GM23338 (cell line): ENCODE results near the gene TPGS1. TPM values are rescaled to one million over a fixed set of nuclear protein-coding genes. Genes with fewer than 3 reads are reported as not detected.

Experiments
- ATAC-seq: fragments of 200-7000 bp; cut with Tn5 transposase; 3 replicates; pipeline ENCODE4 v1.9.1; 2020
- DNase-seq: peaks from one replicate; pipeline ENCODE4 v3.0.0-alpha.2; 2015; ENCODE audit warnings: low spot score
- H2AFZ ChIP-seq: fragments of 200-600 bp; sonication (generic); 2 replicates; pipeline ENCODE4 v1.8.0; 2016; ENCODE audit warnings: antibody characterized with exemption, mild to moderate bottlenecking, moderate library complexity
- H3F3A ChIP-seq: fragments of 200-600 bp; sonication (generic); replicated peaks from 2 replicates; pipeline ENCODE4 v1.8.0; 2017; ENCODE audit warnings: antibody characterized with exemption, mixed run types, low read depth
- H3K27ac ChIP-seq: fragments of 200-600 bp; sonication (generic); 2 replicates; pipeline ENCODE4 v1.6.1; 2016; ENCODE audit warnings: low read depth
- H3K27me3 ChIP-seq: fragments of 200-600 bp; sonication (generic); 2 replicates; pipeline ENCODE4 v1.8.0; 2016; ENCODE audit warnings: mild to moderate bottlenecking, mixed run types, moderate library complexity; ENCODE audit not compliant: insufficient read depth
- H3K36me3 ChIP-seq: fragments of 200-600 bp; sonication (generic); 2 replicates; pipeline ENCODE4 v1.8.0; 2016; ENCODE audit warnings: mild to moderate bottlenecking; ENCODE audit not compliant: insufficient read depth
- H3K4me1 ChIP-seq: fragments of 200-600 bp; sonication (generic); 2 replicates; pipeline ENCODE4 v1.8.0; 2016; ENCODE audit warnings: mild to moderate bottlenecking, moderate library complexity; ENCODE audit not compliant: insufficient read depth
- H3K4me2 ChIP-seq: fragments of 200-600 bp; sonication (generic); 2 replicates; pipeline ENCODE4 v1.7.1; 2017; ENCODE audit warnings: mixed run types
- H3K4me3 ChIP-seq: fragments of 200-600 bp; sonication (generic); 2 replicates; pipeline ENCODE4 v1.6.1; 2016; ENCODE audit warnings: mixed run types
- H3K79me2 ChIP-seq: fragments of 200-600 bp; sonication (generic); replicated peaks from 2 replicates; pipeline ENCODE4 v1.8.0; 2017; ENCODE audit warnings: mild to moderate bottlenecking; ENCODE audit not compliant: insufficient read depth
- H3K9me2 ChIP-seq: fragments of 200-600 bp; sonication (generic); 2 replicates; pipeline ENCODE4 v1.8.0; 2017; ENCODE audit not compliant: insufficient read depth
- H4K20me1 ChIP-seq: fragments of 200-600 bp; sonication (generic); replicated peaks from 2 replicates; pipeline ENCODE4 v1.8.0; 2017; ENCODE audit warnings: mild to moderate bottlenecking; ENCODE audit not compliant: insufficient read depth
- H3K27ac Mint-ChIP-seq: 2 replicates; pipeline ENCODE4 v1.8.0; 2020; ENCODE audit warnings: inconsistent platforms, mild to moderate bottlenecking, moderate library complexity, mixed read lengths
- H3K27me3 Mint-ChIP-seq: 3 replicates; pipeline ENCODE4 v1.8.0; 2022; ENCODE audit warnings: low read depth, mild to moderate bottlenecking, moderate library complexity, mixed read lengths, inconsistent platforms; ENCODE audit not compliant: insufficient read depth, poor library complexity
- H3K36me3 Mint-ChIP-seq: 3 replicates; pipeline ENCODE4 v1.8.0; 2021; ENCODE audit warnings: low read depth, mild to moderate bottlenecking, inconsistent platforms, moderate library complexity, mixed read lengths
- H3K4me1 Mint-ChIP-seq: 3 replicates; pipeline ENCODE4 v1.8.0; 2020; ENCODE audit warnings: mild to moderate bottlenecking, inconsistent platforms, mixed read lengths
- H3K4me3 Mint-ChIP-seq: 3 replicates; pipeline ENCODE4 v1.8.0; 2021; ENCODE audit warnings: moderate library complexity, mild to moderate bottlenecking, inconsistent platforms, mixed read lengths
- H3K9me3 Mint-ChIP-seq: 3 replicates; pipeline ENCODE4 v1.8.0; 2020; ENCODE audit warnings: moderate library complexity, mild to moderate bottlenecking, inconsistent platforms, mixed read lengths
- EZH2 ChIP-seq: fragments of 200-600 bp; sonication (generic); IDR thresholded peaks from one replicate; pipeline ENCODE4 v1.8.0; 2017; ENCODE audit warnings: antibody characterized with exemption, mild to moderate bottlenecking, low read depth; ENCODE audit not compliant: unreplicated experiment
- EZH2phosphoT487 ChIP-seq: fragments of 200-600 bp; sonication (generic); IDR thresholded peaks from one replicate; pipeline ENCODE4 v1.8.1; 2018; ENCODE audit warnings: antibody characterized with exemption; ENCODE audit not compliant: unreplicated experiment
- JUNB ChIP-seq: IDR thresholded peaks from one replicate; pipeline ENCODE4 v1.6.1; 2016; ENCODE audit warnings: antibody characterized with exemption; ENCODE audit not compliant: unreplicated experiment
- REST ChIP-seq: IDR thresholded peaks from one replicate; pipeline ENCODE4 v1.6.1; 2018; ENCODE audit warnings: antibody characterized with exemption; ENCODE audit not compliant: unreplicated experiment
- STAT1 ChIP-seq: IDR thresholded peaks from one replicate; pipeline ENCODE4 v1.6.1; 2016; ENCODE audit warnings: antibody characterized with exemption; ENCODE audit not compliant: unreplicated experiment
- polyA plus RNA-seq: library from polyadenylated mRNA; unstranded; fragments of >200 nt; fragmentation: Nextera tagmentation; extraction: Ambion mirVana; gene quantifications from 2 replicates; pipeline ENCODE4 v1.2.1, GENCODE V29; 2016
- total RNA-seq: library from RNA; depleted of rRNA; stranded (reverse); fragments of >200 nt; shearing (Covaris generic); gene quantifications from 2 replicates; pipeline ENCODE4 v1.2.3, GENCODE V29; 2014
- TF ChIP-seq, protein P1 (sequence below): fragments of 250-450 bp; sonication (Bioruptor Pico); IDR thresholded peaks from 2 replicates; pipeline ENCODE4 v1.5.0; 2020; ENCODE audit warnings: mild to moderate bottlenecking, moderate library complexity

Gene TPGS1
- total and polyA plus RNA-seq, 2 experiments from 2014 or later, result 11.9 to 38.4 TPM

GRCh38 chr19:497491-497868 lies 9.8 kb upstream of the TPGS1 start:
- Histone ChIP-seq H3K27me3 (peaks cover 42% of the 10 kb centered on the region), H3K9me2 (no peaks in the 10 kb centered on the region), H3F3A (peaks cover 3% of the 10 kb centered on the region; the same call in 1 of the 2 replicates), H3K4me2 (peak overlapping the region; percentile 81), H3K36me3 (no peaks in the 10 kb centered on the region), H2AFZ (no peak overlapping the region), H3K4me3 (peak overlapping the region; percentile 64), H3K79me2 (no peaks in the 10 kb centered on the region), H3K4me1 (no peaks in the 10 kb centered on the region), H3K27ac (no peak overlapping the region), H4K20me1 (no peaks in the 10 kb centered on the region)
- Mint-ChIP-seq H3K9me3 (peaks cover 13% of the 10 kb centered on the region), H3K27me3 (peaks cover 41% of the 10 kb centered on the region), H3K36me3 (peaks cover 2% of the 10 kb centered on the region; the same call in 2 of the 3 replicates), H3K4me3 (peak overlapping the region; percentile 63), H3K4me1 (peaks cover 8% of the 10 kb centered on the region), H3K27ac (no peak overlapping the region)
- DNase-seq (no peak), ATAC-seq (peak; percentile 20)
- no peak for TF ChIP-seq REST
- TF ChIP-seq, protein P1, sequence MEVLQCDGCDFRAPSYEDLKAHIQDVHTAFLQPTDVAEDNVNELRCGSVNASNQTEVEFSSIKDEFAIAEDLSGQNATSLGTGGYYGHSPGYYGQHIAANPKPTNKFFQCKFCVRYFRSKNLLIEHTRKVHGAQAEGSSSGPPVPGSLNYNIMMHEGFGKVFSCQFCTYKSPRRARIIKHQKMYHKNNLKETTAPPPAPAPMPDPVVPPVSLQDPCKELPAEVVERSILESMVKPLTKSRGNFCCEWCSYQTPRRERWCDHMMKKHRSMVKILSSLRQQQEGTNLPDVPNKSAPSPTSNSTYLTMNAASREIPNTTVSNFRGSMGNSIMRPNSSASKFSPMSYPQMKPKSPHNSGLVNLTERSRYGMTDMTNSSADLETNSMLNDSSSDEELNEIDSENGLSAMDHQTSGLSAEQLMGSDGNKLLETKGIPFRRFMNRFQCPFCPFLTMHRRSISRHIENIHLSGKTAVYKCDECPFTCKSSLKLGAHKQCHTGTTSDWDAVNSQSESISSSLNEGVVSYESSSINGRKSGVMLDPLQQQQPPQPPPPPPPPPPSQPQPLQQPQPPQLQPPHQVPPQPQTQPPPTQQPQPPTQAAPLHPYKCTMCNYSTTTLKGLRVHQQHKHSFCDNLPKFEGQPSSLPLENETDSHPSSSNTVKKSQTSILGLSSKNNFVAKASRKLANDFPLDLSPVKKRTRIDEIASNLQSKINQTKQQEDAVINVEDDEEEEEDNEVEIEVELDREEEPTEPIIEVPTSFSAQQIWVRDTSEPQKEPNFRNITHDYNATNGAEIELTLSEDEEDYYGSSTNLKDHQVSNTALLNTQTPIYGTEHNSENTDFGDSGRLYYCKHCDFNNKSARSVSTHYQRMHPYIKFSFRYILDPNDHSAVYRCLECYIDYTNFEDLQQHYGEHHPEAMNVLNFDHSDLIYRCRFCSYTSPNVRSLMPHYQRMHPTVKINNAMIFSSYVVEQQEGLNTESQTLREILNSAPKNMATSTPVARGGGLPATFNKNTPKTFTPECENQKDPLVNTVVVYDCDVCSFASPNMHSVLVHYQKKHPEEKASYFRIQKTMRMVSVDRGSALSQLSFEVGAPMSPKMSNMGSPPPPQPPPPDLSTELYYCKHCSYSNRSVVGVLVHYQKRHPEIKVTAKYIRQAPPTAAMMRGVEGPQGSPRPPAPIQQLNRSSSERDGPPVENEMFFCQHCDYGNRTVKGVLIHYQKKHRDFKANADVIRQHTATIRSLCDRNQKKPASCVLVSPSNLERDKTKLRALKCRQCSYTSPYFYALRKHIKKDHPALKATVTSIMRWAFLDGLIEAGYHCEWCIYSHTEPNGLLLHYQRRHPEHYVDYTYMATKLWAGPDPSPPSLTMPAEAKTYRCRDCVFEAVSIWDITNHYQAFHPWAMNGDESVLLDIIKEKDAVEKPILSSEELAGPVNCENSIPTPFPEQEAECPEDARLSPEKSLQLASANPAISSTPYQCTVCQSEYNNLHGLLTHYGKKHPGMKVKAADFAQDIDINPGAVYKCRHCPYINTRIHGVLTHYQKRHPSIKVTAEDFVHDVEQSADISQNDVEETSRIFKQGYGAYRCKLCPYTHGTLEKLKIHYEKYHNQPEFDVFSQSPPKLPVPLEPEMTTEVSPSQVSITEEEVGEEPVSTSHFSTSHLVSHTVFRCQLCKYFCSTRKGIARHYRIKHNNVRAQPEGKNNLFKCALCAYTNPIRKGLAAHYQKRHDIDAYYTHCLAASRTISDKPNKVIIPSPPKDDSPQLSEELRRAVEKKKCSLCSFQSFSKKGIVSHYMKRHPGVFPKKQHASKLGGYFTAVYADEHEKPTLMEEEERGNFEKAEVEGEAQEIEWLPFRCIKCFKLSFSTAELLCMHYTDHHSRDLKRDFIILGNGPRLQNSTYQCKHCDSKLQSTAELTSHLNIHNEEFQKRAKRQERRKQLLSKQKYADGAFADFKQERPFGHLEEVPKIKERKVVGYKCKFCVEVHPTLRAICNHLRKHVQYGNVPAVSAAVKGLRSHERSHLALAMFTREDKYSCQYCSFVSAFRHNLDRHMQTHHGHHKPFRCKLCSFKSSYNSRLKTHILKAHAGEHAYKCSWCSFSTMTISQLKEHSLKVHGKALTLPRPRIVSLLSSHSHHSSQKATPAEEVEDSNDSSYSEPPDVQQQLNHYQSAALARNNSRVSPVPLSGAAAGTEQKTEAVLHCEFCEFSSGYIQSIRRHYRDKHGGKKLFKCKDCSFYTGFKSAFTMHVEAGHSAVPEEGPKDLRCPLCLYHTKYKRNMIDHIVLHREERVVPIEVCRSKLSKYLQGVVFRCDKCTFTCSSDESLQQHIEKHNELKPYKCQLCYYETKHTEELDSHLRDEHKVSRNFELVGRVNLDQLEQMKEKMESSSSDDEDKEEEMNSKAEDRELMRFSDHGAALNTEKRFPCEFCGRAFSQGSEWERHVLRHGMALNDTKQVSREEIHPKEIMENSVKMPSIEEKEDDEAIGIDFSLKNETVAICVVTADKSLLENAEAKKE (CRISPR knock-in tag), result no peak
- TF ChIP-seq EZH2phosphoT487, result no peak
- TF ChIP-seq STAT1, result no peak
- no peak for TF ChIP-seq JUNB
- TF ChIP-seq EZH2, result no peak
